Mucosa of descending colon (tissue), 3 donors: Measurements from ENCODE around the gene GABRR3. TPM values are rescaled to one million over a fixed set of nuclear protein-coding genes. Genes with fewer than 3 reads are reported as not detected.

ENCODE experiments used
- ATAC-seq: fragments of 200-7000 bp; cut with Tn5 transposase; one replicate; pipeline ENCODE4 v1.9.1; 2020; ENCODE audit warnings: mild to moderate bottlenecking, moderate library complexity
- DNase-seq, 3 donors: peaks; one replicate each; pipeline ENCODE4 v3.0.0-alpha.2; 2020
- H3K36me3 ChIP-seq: fragments of 200-600 bp; one replicate; pipeline ENCODE4 v1.8.0; 2021; ENCODE audit warnings: low read depth, mild to moderate bottlenecking
- H3K4me1 ChIP-seq: fragments of 200-600 bp; one replicate; pipeline ENCODE4 v1.8.0; 2021; ENCODE audit warnings: low read depth, mild to moderate bottlenecking
- H3K4me3 ChIP-seq: fragments of 200-600 bp; one replicate; pipeline ENCODE4 v1.8.0; 2021; ENCODE audit warnings: mild to moderate bottlenecking
- H3K9me3 ChIP-seq: fragments of 200-600 bp; one replicate; pipeline ENCODE4 v1.8.0; 2021; ENCODE audit warnings: mild to moderate bottlenecking
- CTCF ChIP-seq: fragments of 200-600 bp; IDR thresholded peaks from one replicate; pipeline ENCODE4 v1.8.0; 2022; ENCODE audit warnings: antibody characterized with exemption, mild to moderate bottlenecking
- intact Hi-C, 2 donors: fragments of 100-400 bp; cut with DNase I in 1 of 2; cut with micrococcal nuclease in 1 of 2; formaldehyde crosslinking; loops; one replicate each; pipeline versions ENCODE4 v1.11.0 to v1.11.1; 2022; cut with DNase I, micrococcal nuclease
- total RNA-seq, 3 donors: library from RNA; stranded (reverse); fragmentation: NEBNext Ultra II Directional in 2 of 3; extraction: Animal tissue kit (Norgen Biotek cat#: 25700) in 2 of 3; gene quantifications; one replicate each; pipeline versions ENCODE4 v1.2.1 to v1.2.4, GENCODE V29; 2021 to 2023
- donor health status: DM: no; HTN: no; CAD: no; lungs with moderate emphysema.
- donor health status: DM: no; HTN: no; CAD: no.
- donor health status: DM: no; HTN: yes; CAD: no.

GABRR3 gene
- total RNA-seq, 3 donors from 2014 or later: not detected

- no peak for ATAC-seq
- no peak for TF ChIP-seq CTCF
Observed at GRCh38 chr3:98032904-98033303, 2.2 kb downstream of the GABRR3 start.

GRCh38 chr3:98032265-98032664 lies 2.9 kb downstream of the GABRR3 start:
- ATAC-seq (no peak), DNase-seq (no peak)
- Histone ChIP-seq H3K4me1 (no peaks in the 10 kb centered on the region), H3K4me3 (no peak overlapping the region), H3K9me3 (no peaks in the 10 kb centered on the region), H3K36me3 (no peaks in the 10 kb centered on the region)
- no peak for TF ChIP-seq CTCF
- intact Hi-C loops: no loop called here

More at GRCh38 chr3:98032904-98033303, 2.2 kb downstream of the GABRR3 start:
- DNase-seq: no peak
- Histone ChIP-seq H3K4me3 (no peak overlapping the region), H3K36me3 (no peaks in the 10 kb centered on the region), H3K9me3 (no peaks in the 10 kb centered on the region), H3K4me1 (no peaks in the 10 kb centered on the region)
- intact Hi-C loops: no loop called here

DNA sequence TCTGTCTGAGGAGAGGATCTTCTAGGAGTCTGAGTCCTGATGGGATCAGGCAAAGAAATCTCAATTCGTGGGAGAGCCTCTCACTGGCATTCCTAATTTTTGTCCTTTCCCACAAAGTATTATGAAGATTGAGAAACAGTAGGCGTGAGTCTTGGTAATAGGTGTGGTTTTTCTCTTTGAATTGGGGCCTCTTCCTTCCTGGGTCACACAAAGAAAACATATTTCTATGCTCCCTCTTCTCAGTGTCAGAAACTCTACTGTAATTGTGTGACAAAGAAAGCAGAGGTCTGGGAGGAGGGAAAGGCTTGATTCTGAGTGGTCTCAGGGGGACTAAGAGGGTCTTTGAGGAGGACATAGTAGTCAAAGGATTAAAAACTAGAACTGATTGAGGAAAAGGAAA lies 6.0 kb downstream of the GABRR3 start:
- no peak overlapping the region for H3K4me3 ChIP-seq
- no peaks in the 10 kb centered on the region for H3K36me3 ChIP-seq
- no peaks in the 10 kb centered on the region for H3K9me3 ChIP-seq
- DNase-seq (no peak), ATAC-seq (no peak)
- intact Hi-C loops: no loop called here
- TF ChIP-seq CTCF: no peak
- H3K4me1 ChIP-seq: no peaks in the 10 kb centered on the region

GRCh38 chr3:98027085-98027446 lies 8.0 kb downstream of the GABRR3 start:
- H3K9me3 ChIP-seq: no peaks in the 10 kb centered on the region
- intact Hi-C loops: no loop called here
- H3K36me3 ChIP-seq: no peaks in the 10 kb centered on the region
- no peaks in the 10 kb centered on the region for H3K4me1 ChIP-seq
- ATAC-seq (no peak), DNase-seq (no peak)
- TF ChIP-seq CTCF: no peak
- no peak overlapping the region for H3K4me3 ChIP-seq

DNA sequence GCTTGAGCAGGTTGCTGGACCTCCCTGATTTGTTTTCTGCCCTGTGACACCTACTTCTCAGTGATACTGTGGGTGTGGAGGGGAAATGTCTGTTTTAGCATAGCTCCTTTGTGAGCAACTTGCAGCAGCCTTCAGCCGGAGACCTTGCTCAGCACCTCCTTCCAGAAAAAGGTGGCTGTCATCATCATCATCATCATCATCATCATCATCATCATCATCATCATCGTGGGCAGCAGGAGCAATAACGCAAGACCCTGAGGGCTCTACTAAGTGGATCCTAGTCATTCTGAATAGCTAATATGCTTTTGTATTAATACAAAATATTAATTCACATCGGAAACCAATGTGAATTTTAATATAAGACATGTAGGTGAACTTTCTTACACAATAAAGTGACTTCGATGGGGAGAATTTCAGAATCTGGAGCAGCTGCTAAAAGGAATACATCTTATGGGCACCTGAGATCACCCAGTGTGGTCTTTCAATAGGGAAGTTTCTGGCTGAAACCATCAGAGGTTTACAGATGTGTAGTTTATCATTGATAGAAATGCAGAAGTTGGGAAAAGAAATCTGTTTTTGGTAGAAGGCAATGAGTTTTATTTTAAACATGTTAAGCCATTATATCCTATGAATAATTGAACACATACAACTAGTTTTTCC lies 8.6 kb downstream of the GABRR3 start:
- intact Hi-C loops: no loop called here
- DNase-seq (no peak), ATAC-seq (no peak)
- no peak overlapping the region for H3K4me3 ChIP-seq
- no peaks in the 10 kb centered on the region for H3K9me3 ChIP-seq
- no peaks in the 10 kb centered on the region for H3K4me1 ChIP-seq
- no peak for TF ChIP-seq CTCF
- no peaks in the 10 kb centered on the region for H3K36me3 ChIP-seq
